Effector memory CD8-positive, alpha-beta T cell (primary cell): ENCODE data around the gene CLCN2.

ENCODE experiments used
- ATAC-seq: fragments of 150-1000 bp; cut with Tn5 transposase; replicated peaks from 2 replicates; pipeline ENCODE4 v1.10.0; 2021; ENCODE audit warnings: mild to moderate bottlenecking, moderate library complexity
- DNase-seq, 3 experiments: peaks; one replicate each; pipeline ENCODE4 v3.0.0; 2021
- H3K27ac Mint-ChIP-seq, 2 donors: one replicate each; pipeline ENCODE4 v1.8.0; 2022; ENCODE audit warnings: mild to moderate bottlenecking in 2 of 2, mixed read lengths in 2 of 2, moderate library complexity in 2 of 2
- H3K27me3 Mint-ChIP-seq, 2 donors: one replicate each; pipeline ENCODE4 v1.8.0; 2022; ENCODE audit warnings: mixed read lengths in 2 of 2
- H3K36me3 Mint-ChIP-seq: one replicate; pipeline ENCODE4 v1.8.0; 2022; ENCODE audit warnings: mild to moderate bottlenecking, moderate library complexity, mixed read lengths; ENCODE audit not compliant: insufficient read depth
- H3K4me1 Mint-ChIP-seq, 2 donors: one replicate each; pipeline ENCODE4 v1.8.0; 2022; ENCODE audit warnings: low read depth in 2 of 2, mixed read lengths in 2 of 2
- H3K4me3 Mint-ChIP-seq, 2 donors: one replicate each; pipeline ENCODE4 v1.8.0; 2022; ENCODE audit warnings: mild to moderate bottlenecking in 2 of 2, mixed read lengths in 2 of 2, moderate library complexity in 2 of 2
- H3K9me3 Mint-ChIP-seq, 2 donors: one replicate each; pipeline ENCODE4 v1.8.0; 2022; ENCODE audit warnings: mixed read lengths in 2 of 2

The CLCN2 gene

GRCh38 chr3:184360929-184361531 is 375 bp downstream of the CLCN2 start:
- Mint-ChIP-seq H3K27me3 (no peaks in the 10 kb centered on the region), H3K27ac (no peak overlapping the region), H3K4me1 (peaks cover 19 to 20% of the 10 kb centered on the region in 2 donors), H3K36me3 (peaks cover 36% of the 10 kb centered on the region), H3K4me3 (peak overlapping the region; percentile 71 to 79), H3K9me3 (no peaks in the 10 kb centered on the region)
- ATAC-seq (no peak), DNase-seq (no peak)

- Mint-ChIP-seq H3K4me1 (peaks cover 18 to 19% of the 10 kb centered on the region in 2 donors), H3K27ac (no peak overlapping the region), H3K27me3 (no peaks in the 10 kb centered on the region), H3K9me3 (no peaks in the 10 kb centered on the region), H3K36me3 (peaks cover 30% of the 10 kb centered on the region), H3K4me3 (peak overlapping the region; percentile 71 to 79)
- ATAC-seq (no peak), DNase-seq (no peak)
Measured at GRCh38 chr3:184360070-184360928, 1.1 kb downstream of the CLCN2 start.

DNA sequence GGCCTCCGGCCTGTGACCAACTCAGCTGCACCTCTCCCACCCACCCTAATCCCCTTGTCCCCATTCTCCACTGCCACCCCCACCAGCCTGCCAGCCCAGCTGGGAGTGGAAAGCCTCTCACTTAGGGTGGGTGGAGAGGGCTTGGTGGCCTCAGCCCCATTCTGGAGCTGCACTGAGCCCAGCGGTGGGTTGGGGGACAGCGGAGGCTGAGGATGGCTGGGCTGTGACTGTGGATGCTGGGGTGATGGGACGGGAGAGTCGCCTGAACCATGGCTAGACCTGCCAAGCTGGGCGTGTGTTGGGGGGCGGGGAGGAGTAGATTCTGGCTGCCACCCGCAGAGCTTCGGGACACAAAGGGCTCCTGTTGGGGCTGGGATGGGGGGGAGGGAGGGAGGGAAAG is 1.8 kb downstream of the CLCN2 start:
- Mint-ChIP-seq H3K9me3 (no peaks in the 10 kb centered on the region), H3K4me1 (peaks cover 13 to 17% of the 10 kb centered on the region in 2 donors), H3K27me3 (no peaks in the 10 kb centered on the region), H3K4me3 (peak overlapping the region; percentile 71 to 79), H3K36me3 (peaks cover 23% of the 10 kb centered on the region), H3K27ac (no peak overlapping the region)
- ATAC-seq: no peak
- DNase-seq: no peak

- Mint-ChIP-seq H3K4me1 (peaks cover 9 to 13% of the 10 kb centered on the region in 2 donors), H3K9me3 (no peaks in the 10 kb centered on the region), H3K27ac (no peak overlapping the region), H3K27me3 (no peaks in the 10 kb centered on the region), H3K4me3 (peak overlapping the region in 1 of 2 donors; percentile 22), H3K36me3 (peaks cover 21% of the 10 kb centered on the region)
- DNase-seq (no peak), ATAC-seq (no peak)
Measured at GRCh38 chr3:184358921-184359350, 2.5 kb downstream of the CLCN2 start.

- Mint-ChIP-seq H3K9me3 (no peaks in the 10 kb centered on the region), H3K27ac (no peak overlapping the region), H3K36me3 (peaks cover 14% of the 10 kb centered on the region), H3K4me3 (no peak overlapping the region), H3K4me1 (peaks cover 9 to 10% of the 10 kb centered on the region in 2 donors), H3K27me3 (no peaks in the 10 kb centered on the region)
- ATAC-seq (no peak), DNase-seq (no peak)
Measured at GRCh38 chr3:184358124-184358767, 3.2 kb downstream of the CLCN2 start.

- ATAC-seq: no peak
- Mint-ChIP-seq H3K27me3 (no peaks in the 10 kb centered on the region), H3K4me1 (peaks cover 8 to 9% of the 10 kb centered on the region in 2 donors), H3K27ac (no peak overlapping the region), H3K36me3 (peaks cover 9% of the 10 kb centered on the region), H3K9me3 (no peaks in the 10 kb centered on the region), H3K4me3 (no peak overlapping the region)
- DNase-seq: no peak
Measured at GRCh38 chr3:184357248-184358123, 3.9 kb downstream of the CLCN2 start.

DNA sequence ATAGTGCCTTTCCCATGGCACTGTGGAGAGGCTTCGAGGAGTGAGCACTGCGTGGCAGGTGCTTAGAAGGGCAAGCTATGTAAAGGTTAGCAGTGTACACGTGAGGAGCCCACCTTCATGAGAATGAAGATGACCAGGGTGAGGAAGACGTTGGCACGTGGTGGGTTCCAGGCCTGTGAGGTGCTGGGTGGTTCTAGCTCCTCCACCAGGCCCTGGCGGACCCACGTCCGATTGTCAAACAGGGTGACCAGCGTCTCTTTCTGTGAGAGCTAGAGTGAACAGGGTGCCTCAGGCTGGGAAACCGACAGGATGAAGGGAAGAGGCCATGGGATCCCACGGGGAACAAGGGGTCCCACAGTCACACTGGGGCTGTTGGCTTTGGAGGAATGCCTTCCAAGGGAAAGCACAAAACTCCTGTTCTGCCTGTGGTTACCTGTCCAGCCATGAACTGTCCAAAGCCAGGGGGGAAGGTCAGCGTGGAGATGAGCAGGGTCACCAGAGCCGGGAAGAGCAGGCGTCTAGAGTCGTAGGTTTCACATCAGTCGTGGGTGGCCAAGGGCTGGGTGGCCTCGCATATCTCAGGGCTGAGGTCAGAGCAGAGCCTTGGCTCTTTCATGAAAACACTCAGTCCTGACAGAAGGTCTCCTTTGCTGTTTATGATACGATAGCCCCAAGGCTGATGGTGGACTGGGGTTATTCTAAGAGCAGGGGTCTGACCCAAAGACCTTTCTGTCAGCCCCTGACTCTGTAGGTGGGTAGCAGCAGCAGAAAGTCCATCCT is 6.0 kb downstream of the CLCN2 start:
- ATAC-seq (no peak), DNase-seq (no peak)
- Mint-ChIP-seq H3K27ac (no peak overlapping the region), H3K4me1 (peaks cover 0 to 5% of the 10 kb centered on the region in 2 donors), H3K27me3 (no peaks in the 10 kb centered on the region), H3K4me3 (no peak overlapping the region), H3K36me3 (peaks cover 5% of the 10 kb centered on the region), H3K9me3 (no peaks in the 10 kb centered on the region)

DNA sequence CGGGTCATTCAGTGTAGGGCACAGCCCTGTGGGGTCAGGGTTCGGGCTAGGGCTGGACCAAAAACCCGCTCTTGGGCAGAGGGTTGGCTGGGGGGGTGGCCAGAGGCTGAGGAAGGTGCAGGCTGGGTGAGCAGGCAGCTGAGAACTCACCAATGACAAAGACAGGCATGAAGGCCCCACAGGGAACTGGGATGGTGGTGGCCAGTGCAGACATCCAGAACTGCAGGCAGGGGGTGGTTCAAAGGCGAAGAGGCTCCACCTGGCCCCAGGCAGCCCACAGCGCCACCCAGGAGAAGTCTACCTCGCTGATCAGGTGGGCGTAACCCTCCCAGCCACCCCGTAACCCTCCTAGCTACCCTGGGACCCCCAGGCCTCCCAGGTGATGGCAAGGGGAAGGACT is 6.7 kb downstream of the CLCN2 start:
- no peak overlapping the region for H3K27ac Mint-ChIP-seq
- H3K36me3 Mint-ChIP-seq: peaks cover 5% of the 10 kb centered on the region
- no peak overlapping the region for H3K4me3 Mint-ChIP-seq
- DNase-seq (no peak), ATAC-seq (no peak)
- no peaks in the 10 kb centered on the region for H3K9me3 Mint-ChIP-seq
- no peaks in the 10 kb centered on the region for H3K27me3 Mint-ChIP-seq
- H3K4me1 Mint-ChIP-seq: peaks cover 0 to 3% of the 10 kb centered on the region in 2 donors

GRCh38 chr3:184354121-184354728 is 7.2 kb downstream of the CLCN2 start:
- H3K27ac Mint-ChIP-seq: no peak overlapping the region
- peaks cover 5% of the 10 kb centered on the region for H3K36me3 Mint-ChIP-seq
- peak overlapping the region; percentile 22 to 25 for H3K4me3 Mint-ChIP-seq
- H3K27me3 Mint-ChIP-seq: no peaks in the 10 kb centered on the region
- peaks cover 0 to 3% of the 10 kb centered on the region in 2 donors for H3K4me1 Mint-ChIP-seq
- no peaks in the 10 kb centered on the region for H3K9me3 Mint-ChIP-seq
- ATAC-seq (peak; percentile 78), DNase-seq (peak; percentile 48 to 59 (median 51))

GRCh38 chr3:184353546-184353941 is 7.9 kb downstream of the CLCN2 start:
- Mint-ChIP-seq H3K27me3 (no peaks in the 10 kb centered on the region), H3K9me3 (no peaks in the 10 kb centered on the region), H3K36me3 (peaks cover 2% of the 10 kb centered on the region), H3K27ac (no peak overlapping the region), H3K4me1 (peaks cover 0 to 3% of the 10 kb centered on the region in 2 donors), H3K4me3 (peak overlapping the region; percentile 22 to 25)
- DNase-seq: no peak
- ATAC-seq: no peak

GRCh38 chr3:184352897-184353545 is 8.4 kb downstream of the CLCN2 start:
- H3K9me3 Mint-ChIP-seq: no peaks in the 10 kb centered on the region
- no peak for DNase-seq
- peaks cover 2% of the 10 kb centered on the region for H3K36me3 Mint-ChIP-seq
- H3K4me1 Mint-ChIP-seq: peaks cover 0 to 3% of the 10 kb centered on the region in 2 donors
- H3K4me3 Mint-ChIP-seq: no peak overlapping the region
- no peak overlapping the region for H3K27ac Mint-ChIP-seq
- no peaks in the 10 kb centered on the region for H3K27me3 Mint-ChIP-seq
- ATAC-seq: no peak
